Eye (tissue), 1 donor: ENCODE measurements around the gene COL23A1.
A peak's percentile ranks its signal among the peaks of the same experiment; 100 is the strongest.

Experiments used
- DNase-seq: peaks from one replicate; pipeline ENCODE4 v3.0.0-alpha.2; 2015

Gene COL23A1

GRCh38 chr5:178587763-178588611, 2.2 kb downstream of the COL23A1 start:
- DNase-seq = peak; percentile 55

- no peak for DNase-seq
Observed at GRCh38 chr5:178586396-178586795, 3.8 kb downstream of the COL23A1 start.

- DNase-seq = peak; percentile 38
Observed at GRCh38 chr5:178585421-178585820, 4.8 kb downstream of the COL23A1 start.

- DNase-seq = peak; percentile 44
Observed at GRCh38 chr5:178583279-178583678, 6.9 kb downstream of the COL23A1 start.

- no peak for DNase-seq
Observed at GRCh38 chr5:178582291-178582690, 7.9 kb downstream of the COL23A1 start.

GRCh38 chr5:178581621-178582020, 8.6 kb downstream of the COL23A1 start:
- no peak for DNase-seq

- DNase-seq = no peak
Observed at GRCh38 chr5:178580271-178580955, 9.8 kb downstream of the COL23A1 start.

- no peak for DNase-seq
Observed at GRCh38 chr5:178577944-178578343, 12.2 kb downstream of the COL23A1 start.

GRCh38 chr5:178577376-178577839, 12.8 kb downstream of the COL23A1 start:
- DNase-seq = no peak

GRCh38 chr5:178576591-178577351, 13.4 kb downstream of the COL23A1 start:
- DNase-seq = peak; percentile 69

- no peak for DNase-seq
Observed at GRCh38 chr5:178573216-178573615, 17.0 kb downstream of the COL23A1 start.

GRCh38 chr5:178572617-178573016, 17.6 kb downstream of the COL23A1 start:
- no peak for DNase-seq

GRCh38 chr5:178569485-178569884, 20.7 kb downstream of the COL23A1 start:
- no peak for DNase-seq

- no peak for DNase-seq
Observed at GRCh38 chr5:178564811-178565550, 25.2 kb downstream of the COL23A1 start.

GRCh38 chr5:178564397-178564796, 25.8 kb downstream of the COL23A1 start:
- peak; percentile 47 for DNase-seq

GRCh38 chr5:178563621-178564020, 26.6 kb downstream of the COL23A1 start:
- DNase-seq = no peak

- DNase-seq = no peak
Observed at GRCh38 chr5:178561746-178562264, 28.4 kb downstream of the COL23A1 start.

- no peak for DNase-seq
Observed at GRCh38 chr5:178560911-178561310, 29.3 kb downstream of the COL23A1 start.

- DNase-seq = no peak
Observed at GRCh38 chr5:178557416-178557815, 32.8 kb downstream of the COL23A1 start.

- DNase-seq = peak; percentile 28
Observed at GRCh38 chr5:178555771-178556211, 34.4 kb downstream of the COL23A1 start.

GRCh38 chr5:178555005-178555404, 35.2 kb downstream of the COL23A1 start:
- DNase-seq = no peak

GRCh38 chr5:178554311-178554710, 35.9 kb downstream of the COL23A1 start:
- no peak for DNase-seq
